Measurements from ENCODE around the gene TLDC2. TPM values are rescaled to one million over a fixed set of nuclear protein-coding genes. Genes with fewer than 3 reads are reported as not detected.

Gene TLDC2
- total and polyA plus RNA-seq, 4 donors = 0.05 to 0.33 (median 0.08) TPM; not detected in 1

GRCh38 chr20:36878941-36879340 is 3.0 kb downstream of the TLDC2 start:
- Histone ChIP-seq H3K9me3 (ENCODE audit: control insufficient read depth in 4 of 4, low read length in 3 of 4) (no peaks in the 10 kb centered on the region), H3K27ac (ENCODE audit: low read depth in 1 of 2, low read length in 2 of 2) (no peak overlapping the region), H3K9ac (ENCODE audit: low read depth in 1 of 2, low read length in 2 of 2) (no peak overlapping the region), H3K36me3 (ENCODE audit: control insufficient read depth in 4 of 4, insufficient read depth in 3 of 4, low read depth in 1 of 4, low read length in 3 of 4) (no peaks in the 10 kb centered on the region), H3K27me3 (ENCODE audit: control insufficient read depth in 4 of 4, insufficient read depth in 4 of 4, low read length in 3 of 4) (no peaks in the 10 kb centered on the region), H3K4me3 (ENCODE audit: low read depth in 1 of 3, low read length in 3 of 3) (no peak overlapping the region), H3K4me1 (ENCODE audit: control insufficient read depth in 4 of 4, insufficient read depth in 4 of 4, low read length in 3 of 4) (peaks cover 0 to 3% (median 0%) of the 10 kb centered on the region in 4 donors)
- 85% methylated on average over 10 of the region's 10 CpGs for WGBS
- DNase-seq (ENCODE audit: low spot score) = no peak
- no peak for TF ChIP-seq SP1 (IDR thresholded peaks at IDR 0.05)
- TF ChIP-seq, protein P1, sequence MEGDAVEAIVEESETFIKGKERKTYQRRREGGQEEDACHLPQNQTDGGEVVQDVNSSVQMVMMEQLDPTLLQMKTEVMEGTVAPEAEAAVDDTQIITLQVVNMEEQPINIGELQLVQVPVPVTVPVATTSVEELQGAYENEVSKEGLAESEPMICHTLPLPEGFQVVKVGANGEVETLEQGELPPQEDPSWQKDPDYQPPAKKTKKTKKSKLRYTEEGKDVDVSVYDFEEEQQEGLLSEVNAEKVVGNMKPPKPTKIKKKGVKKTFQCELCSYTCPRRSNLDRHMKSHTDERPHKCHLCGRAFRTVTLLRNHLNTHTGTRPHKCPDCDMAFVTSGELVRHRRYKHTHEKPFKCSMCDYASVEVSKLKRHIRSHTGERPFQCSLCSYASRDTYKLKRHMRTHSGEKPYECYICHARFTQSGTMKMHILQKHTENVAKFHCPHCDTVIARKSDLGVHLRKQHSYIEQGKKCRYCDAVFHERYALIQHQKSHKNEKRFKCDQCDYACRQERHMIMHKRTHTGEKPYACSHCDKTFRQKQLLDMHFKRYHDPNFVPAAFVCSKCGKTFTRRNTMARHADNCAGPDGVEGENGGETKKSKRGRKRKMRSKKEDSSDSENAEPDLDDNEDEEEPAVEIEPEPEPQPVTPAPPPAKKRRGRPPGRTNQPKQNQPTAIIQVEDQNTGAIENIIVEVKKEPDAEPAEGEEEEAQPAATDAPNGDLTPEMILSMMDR (IDR thresholded peaks at IDR 0.05; ENCODE audit: low read depth, low read length, missing input control) = no peak

- no peaks in the 10 kb centered on the region for H3K9me3 ChIP-seq (ENCODE audit: control insufficient read depth in 4 of 4, low read length in 3 of 4)
- no peaks in the 10 kb centered on the region for H3K36me3 ChIP-seq (ENCODE audit: control insufficient read depth in 4 of 4, insufficient read depth in 3 of 4, low read depth in 1 of 4, low read length in 3 of 4)
- H3K4me1 ChIP-seq (ENCODE audit: control insufficient read depth in 4 of 4, insufficient read depth in 4 of 4, low read length in 3 of 4) = peaks cover 0 to 3% (median 0%) of the 10 kb centered on the region in 4 donors
- H3K9ac ChIP-seq (ENCODE audit: low read depth in 1 of 2, low read length in 2 of 2) = no peak overlapping the region
- no peaks in the 10 kb centered on the region for H3K27me3 ChIP-seq (ENCODE audit: control insufficient read depth in 4 of 4, insufficient read depth in 4 of 4, low read length in 3 of 4)
- no peak overlapping the region for H3K4me3 ChIP-seq (ENCODE audit: low read depth in 1 of 3, low read length in 3 of 3)
- 91% methylated on average over 11 of the region's 11 CpGs for WGBS
- no peak for DNase-seq (ENCODE audit: low spot score)
- TF ChIP-seq NR2F2 (IDR thresholded peaks at IDR 0.05) (no peak), JUND (IDR thresholded peaks at IDR 0.05) (no peak), RAD21 (IDR thresholded peaks at IDR 0.05) (no peak), FOXA2 (IDR thresholded peaks at IDR 0.05) (no peak)
- H3K27ac ChIP-seq (ENCODE audit: low read depth in 1 of 2, low read length in 2 of 2) = no peak overlapping the region
Measured at GRCh38 chr20:36880741-36881250, 4.9 kb downstream of the TLDC2 start.

DNA sequence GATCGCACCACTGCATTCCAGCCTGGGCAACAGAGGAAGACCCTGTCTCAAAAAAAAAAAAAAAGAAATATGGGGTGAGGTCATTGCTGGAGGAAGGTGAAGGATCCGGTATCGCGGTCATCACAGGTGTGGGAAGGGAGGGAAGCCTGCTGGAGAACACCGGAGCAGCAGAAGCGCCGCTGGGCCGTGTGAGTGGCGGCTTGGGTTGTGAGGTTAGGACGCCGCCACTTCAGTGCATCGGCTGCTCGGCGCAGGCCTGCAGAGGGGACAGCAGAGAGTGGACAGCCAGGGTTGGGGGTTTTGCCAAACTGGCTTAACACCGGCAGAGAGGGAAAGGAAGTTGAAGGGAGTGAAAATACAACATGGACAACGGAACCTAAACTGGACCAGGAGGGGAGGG is 5.4 kb downstream of the TLDC2 start:
- Histone ChIP-seq H3K27me3 (ENCODE audit: control insufficient read depth in 4 of 4, insufficient read depth in 4 of 4, low read length in 3 of 4) (no peaks in the 10 kb centered on the region), H3K4me3 (ENCODE audit: low read depth in 1 of 3, low read length in 3 of 3) (no peak overlapping the region), H3K27ac (ENCODE audit: low read depth in 1 of 2, low read length in 2 of 2) (no peak overlapping the region), H3K9me3 (ENCODE audit: control insufficient read depth in 4 of 4, low read length in 3 of 4) (no peaks in the 10 kb centered on the region), H3K9ac (ENCODE audit: low read depth in 1 of 2, low read length in 2 of 2) (no peak overlapping the region), H3K4me1 (ENCODE audit: control insufficient read depth in 4 of 4, insufficient read depth in 4 of 4, low read length in 3 of 4) (peaks cover 0 to 3% (median 0%) of the 10 kb centered on the region in 4 donors), H3K36me3 (ENCODE audit: control insufficient read depth in 4 of 4, insufficient read depth in 3 of 4, low read depth in 1 of 4, low read length in 3 of 4) (no peaks in the 10 kb centered on the region)
- no peak for TF ChIP-seq JUND (IDR thresholded peaks at IDR 0.05)
- no peak for TF ChIP-seq ATF3 (IDR thresholded peaks at IDR 0.05)
- no peak for TF ChIP-seq FOXA1 (IDR thresholded peaks at IDR 0.05)
- TF ChIP-seq, protein P1 (IDR thresholded peaks at IDR 0.05; ENCODE audit: low read depth, low read length, missing input control) = no peak
- no peak for TF ChIP-seq SP1 (IDR thresholded peaks at IDR 0.05)
- TF ChIP-seq TAF1 (conservative IDR thresholded peaks at IDR 0.05) = no peak
- no peak for TF ChIP-seq RAD21 (IDR thresholded peaks at IDR 0.05)
- TF ChIP-seq HNF4G (IDR thresholded peaks at IDR 0.05) = no peak
- no peak for TF ChIP-seq YY1 (IDR thresholded peaks at IDR 0.05)
- no peak for TF ChIP-seq RXRA (IDR thresholded peaks at IDR 0.05)
- no peak for TF ChIP-seq EGR1 (IDR thresholded peaks at IDR 0.05; ENCODE audit: low read depth in 2 of 2)
- TF ChIP-seq FOXA2 (IDR thresholded peaks at IDR 0.05) = no peak
- 92% methylated on average over 16 of the region's 16 CpGs for WGBS
- no peak for DNase-seq (ENCODE audit: low spot score)
